A549 (cell line): ENCODE results near the gene SPHK1. TPM values are rescaled to one million over a fixed set of nuclear protein-coding genes. Genes with fewer than 3 reads are reported as not detected.

Source experiments
- ATAC-seq, 2 experiments: fragments of 200-7000 bp in 1 of 2; fragments of >200 bp in 1 of 2; cut with Nextera tagmentation in 1 of 2; cut with Tn5 transposase in 1 of 2; 3 replicates each; pipeline versions ENCODE4 v1.8.0 to v1.9.1; 2018 to 2020; ENCODE audit warnings: mild to moderate bottlenecking in 1 of 2, moderate library complexity in 1 of 2
- CTCF ChIA-PET: fragments of 300-600 bp; sonication (Branson Sonifier 250); formaldehyde crosslinking; extraction: SDS; loops from one replicate; lab custom pipeline; 2021; ENCODE audit warnings: antibody characterized with exemption, inconsistent platforms; lab: Yijun Ruan, JAX
- POLR2A ChIA-PET: fragments of 350-600 bp; formaldehyde crosslinking; extraction: SDS; loops from one replicate; lab custom pipeline; 2021; ENCODE audit warnings: antibody characterized with exemption, inconsistent platforms; lab: Yijun Ruan, JAX
- DNase-seq, 2 experiments: peaks; one replicate each; pipeline versions ENCODE4 v3.0.0 to v3.0.0-alpha.2; 2011 to 2016; ENCODE audit warnings: low read depth in 1 of 2, low spot score in 1 of 2
- FAIRE-seq: peaks from 2 replicates; lab custom pipeline; 2011; peaks lifted over from hg19 to GRCh38; lab: Jason Lieb, UNC
- H3K27ac ChIP-seq, 2 experiments: fragments of >200 bp; sonication (Bioruptor Twin); formaldehyde crosslinking; 3 replicates each; pipeline ENCODE4 v1.5.1; 2016 to 2017
- H3K4me1 ChIP-seq: fragments of >200 bp; sonication (Bioruptor Twin); formaldehyde crosslinking; 3 replicates; pipeline ENCODE4 v1.6.1; 2016
- H3K4me2 ChIP-seq: fragments of >200 bp; sonication (Bioruptor Twin); formaldehyde crosslinking; 3 replicates; pipeline ENCODE4 v1.6.1; 2016
- H3K4me3 ChIP-seq: fragments of >200 bp; sonication (Bioruptor Twin); formaldehyde crosslinking; 3 replicates; pipeline ENCODE4 v1.5.1; 2016
- H3K9me3 ChIP-seq: fragments of >200 bp; sonication (Bioruptor Twin); formaldehyde crosslinking; 3 replicates; pipeline ENCODE4 v1.6.1; 2016
- CBX8 ChIP-seq: fragments of 200-600 bp; sonication (generic); IDR thresholded peaks from 2 replicates; pipeline ENCODE4 v1.6.1; 2016
- CTCF ChIP-seq: fragments of >200 bp; sonication (Bioruptor Twin); formaldehyde crosslinking; IDR thresholded peaks from 3 replicates; pipeline ENCODE4 v1.5.1; 2016
- EHF ChIP-seq: fragments of 250-450 bp; sonication (Bioruptor Pico); IDR thresholded peaks from 2 replicates; pipeline ENCODE4 v1.5.0; 2020; ENCODE audit warnings: mild to moderate bottlenecking
- ESRRA ChIP-seq: fragments of 150-350 bp; IDR thresholded peaks from 2 replicates; pipeline ENCODE4 v1.6.1; 2014; ENCODE audit warnings: mild to moderate bottlenecking, low read length, borderline replicate concordance
- FOSL2 ChIP-seq, 2 experiments: fragments of 450-650 bp in 1 of 2; fragments of >200 bp in 1 of 2; sonication (Bioruptor Twin) in 1 of 2; formaldehyde crosslinking; IDR thresholded peaks; 2 replicates each; pipeline versions ENCODE4 v1.5.0 to v1.6.1; 2016 to 2020; ENCODE audit warnings: mild to moderate bottlenecking in 1 of 2, moderate library complexity in 1 of 2
- FOXS1 ChIP-seq: fragments of 250-450 bp; sonication (Bioruptor Pico); IDR thresholded peaks from 2 replicates; pipeline ENCODE4 v1.5.0; 2020; ENCODE audit warnings: mild to moderate bottlenecking, moderate library complexity
- GATA3 ChIP-seq: IDR thresholded peaks from 2 replicates; pipeline ENCODE4 v1.6.1; 2012; ENCODE audit warnings: borderline replicate concordance
- HOXB13 ChIP-seq: fragments of 250-450 bp; sonication (Bioruptor Pico); IDR thresholded peaks from 2 replicates; pipeline ENCODE4 v1.5.0; 2020; ENCODE audit warnings: low read depth, mild to moderate bottlenecking, moderate library complexity
- HOXB5 ChIP-seq: fragments of 250-450 bp; sonication (Bioruptor Pico); IDR thresholded peaks from 2 replicates; pipeline ENCODE4 v1.5.0; 2020; ENCODE audit warnings: mild to moderate bottlenecking, moderate library complexity
- JUN ChIP-seq, 2 experiments: fragments of >200 bp; sonication (Bioruptor Twin); formaldehyde crosslinking; IDR thresholded peaks; 2 replicates in 1 of 2; 3 replicates in 1 of 2; pipeline ENCODE4 v1.6.1; 2016 to 2017
- JUNB ChIP-seq: fragments of >200 bp; sonication (Bioruptor Twin); formaldehyde crosslinking; IDR thresholded peaks from 2 replicates; pipeline ENCODE4 v1.6.1; 2016
- KDM5A ChIP-seq: fragments of 200-600 bp; sonication (generic); IDR thresholded peaks from 2 replicates; pipeline ENCODE4 v1.6.1; 2016; ENCODE audit warnings: antibody characterized with exemption, mild to moderate bottlenecking
- MAFK ChIP-seq: fragments of 450-650 bp; IDR thresholded peaks from 2 replicates; pipeline ENCODE4 v1.6.1; 2014; ENCODE audit not compliant: partially characterized antibody
- MYC ChIP-seq: IDR thresholded peaks from 2 replicates; pipeline ENCODE4 v1.6.1; 2012; ENCODE audit warnings: mild to moderate bottlenecking, inconsistent platforms, low read length, improper control_type of control experiment, borderline replicate concordance
- NPAS2 ChIP-seq: fragments of 250-450 bp; sonication (Bioruptor Pico); IDR thresholded peaks from 2 replicates; pipeline ENCODE4 v1.8.0; 2022; ENCODE audit warnings: mild to moderate bottlenecking, moderate library complexity, borderline replicate concordance
- NR3C1 ChIP-seq: fragments of >200 bp; sonication (Bioruptor Twin); formaldehyde crosslinking; IDR thresholded peaks from 3 replicates; pipeline ENCODE4 v1.6.1; 2017
- PHF8 ChIP-seq: fragments of 200-600 bp; sonication (generic); IDR thresholded peaks from 2 replicates; pipeline ENCODE4 v1.6.1; 2016; ENCODE audit warnings: low read depth, mild to moderate bottlenecking, antibody characterized with exemption, moderate library complexity, borderline replicate concordance
- RAD21 ChIP-seq, 2 experiments: fragments of >200 bp in 1 of 2; sonication (Bioruptor Twin) in 1 of 2; formaldehyde crosslinking in 1 of 2; IDR thresholded peaks in 1 of 2; conservative IDR thresholded peaks in 1 of 2; 2 replicates in 1 of 2; 3 replicates in 1 of 2; pipeline ENCODE4 v1.6.1; 2012 to 2018; ENCODE audit warnings: inconsistent platforms in 1 of 2
- RARB ChIP-seq: fragments of 250-450 bp; sonication (Bioruptor Pico); IDR thresholded peaks from 2 replicates; pipeline ENCODE4 v1.8.0; 2021; ENCODE audit warnings: mild to moderate bottlenecking, moderate library complexity
- SMC3 ChIP-seq: fragments of >200 bp; sonication (Bioruptor Twin); formaldehyde crosslinking; IDR thresholded peaks from 3 replicates; pipeline ENCODE4 v1.6.1; 2018; ENCODE audit warnings: inconsistent platforms
- SREBF2 ChIP-seq: fragments of 450-650 bp; IDR thresholded peaks from 2 replicates; pipeline ENCODE4 v1.6.1; 2014; ENCODE audit warnings: mild to moderate bottlenecking, moderate library complexity
- ZC3H11A ChIP-seq: fragments of 450-650 bp; IDR thresholded peaks from 2 replicates; pipeline ENCODE4 v1.6.1; 2014; ENCODE audit warnings: antibody characterized with exemption, mild to moderate bottlenecking
- ZFP36 ChIP-seq: fragments of 450-650 bp; IDR thresholded peaks from 2 replicates; pipeline ENCODE4 v1.6.1; 2014; ENCODE audit warnings: borderline replicate concordance; ENCODE audit not compliant: partially characterized antibody
- WGBS: methylation state at CpG from one replicate; pipeline ENCODE4 v1.1.6; 2017; ENCODE audit errors: missing lambda C conversion rate; 5-methylcytosine and 5-hydroxymethylcytosine counted together
- polyA plus RNA-seq, 4 experiments: library from polyadenylated mRNA; depleted of rRNA in 3 of 4; stranded (reverse); fragments of >200 nt; fragmentation: RNase III in 1 of 4; extraction: RNeasy Plus Mini Kit Qiagen cat#74134 plus additional on column Dnase treatment in 1 of 4; gene quantifications; 2 replicates in 3 of 4; 3 replicates in 1 of 4; pipeline ENCODE4 v1.2.3, GENCODE V29; 2011 to 2017
- TF ChIP-seq, protein P1 (sequence below): fragments of 250-450 bp; sonication (Bioruptor Pico); IDR thresholded peaks from 2 replicates; pipeline ENCODE4 v1.5.0; 2020; ENCODE audit warnings: low read depth, mild to moderate bottlenecking, moderate library complexity

Gene SPHK1
- polyA plus RNA-seq, 2 of the 4 experiments (the other 2 are of a cell fraction): 4.6 to 14.9 TPM

GRCh38 chr17:76414334-76415295, 30.2 kb downstream of the SPHK1 start (continued):
- TF ChIP-seq CTCF: no peak
- no peak for TF ChIP-seq RARB (CRISPR knock-in tag)
- TF ChIP-seq NR3C1: no peak
- no peak for TF ChIP-seq JUN (IDR thresholded peaks at IDR 0.05)
- TF ChIP-seq MAFK: no peak
- no peak for TF ChIP-seq ZC3H11A

DNA sequence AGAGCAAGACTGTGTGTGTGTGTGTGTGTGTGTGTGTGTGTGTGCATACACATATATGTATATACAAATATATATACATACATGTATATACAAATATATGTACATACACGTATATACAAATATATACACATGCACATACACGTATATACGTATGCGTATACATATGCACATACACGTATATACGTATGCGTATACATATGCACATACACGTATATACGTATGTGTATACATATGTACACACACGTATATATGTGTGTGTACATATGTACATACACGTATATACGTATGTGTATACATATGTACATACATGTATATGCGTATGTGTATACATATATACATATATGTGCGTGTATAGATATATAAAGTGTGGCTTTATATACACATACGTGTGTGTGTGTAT, 31.4 kb downstream of the SPHK1 start:
- TF ChIP-seq ESRRA (no peak), RAD21 (conservative IDR thresholded peaks at IDR 0.05 in 1 of 2, IDR thresholded peaks at IDR 0.05 in 1 of 2) (no peak), SREBF2 (no peak), SMC3 (no peak), MYC (no peak), FOSL2 (IDR thresholded peaks at IDR 0.05) (no peak), FOSL2 (CRISPR knock-in tag; IDR thresholded peaks at IDR 0.05) (no peak), NPAS2 (CRISPR knock-in tag) (no peak), KDM5A (no peak), ZFP36 (no peak), GATA3 (no peak), HOXB13 (CRISPR knock-in tag) (no peak), HOXB5 (CRISPR knock-in tag) (no peak), PHF8 (no peak), NR3C1 (no peak), JUNB (no peak), ZC3H11A (no peak), FOXS1 (no peak), EHF (no peak), CBX8 (no peak)
- TF ChIP-seq, protein P1, sequence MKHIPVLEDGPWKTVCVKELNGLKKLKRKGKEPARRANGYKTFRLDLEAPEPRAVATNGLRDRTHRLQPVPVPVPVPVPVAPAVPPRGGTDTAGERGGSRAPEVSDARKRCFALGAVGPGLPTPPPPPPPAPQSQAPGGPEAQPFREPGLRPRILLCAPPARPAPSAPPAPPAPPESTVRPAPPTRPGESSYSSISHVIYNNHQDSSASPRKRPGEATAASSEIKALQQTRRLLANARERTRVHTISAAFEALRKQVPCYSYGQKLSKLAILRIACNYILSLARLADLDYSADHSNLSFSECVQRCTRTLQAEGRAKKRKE (CRISPR knock-in tag): no peak
- TF ChIP-seq, all 56 proteins: peak for 0
- H3K27ac ChIP-seq: no peak overlapping the region
- no peak overlapping the region for H3K4me2 ChIP-seq
- CTCF ChIA-PET: interaction anchor here (1.4 to 43.2 kb wide), 4 partner anchors 7 to 117 kb away, joined by 3 to 1107 read pairs (median 1094); partner anchors contain the start of genes AANAT, SPHK1 and UBE2O
- WGBS: 90% methylated on average over 15 of the region's 15 CpGs
- POLR2A ChIA-PET: no interaction called here
- no peak overlapping the region for H3K4me3 ChIP-seq
- DNase-seq: no peak
- no peak for ATAC-seq
- no peaks in the 10 kb centered on the region for H3K9me3 ChIP-seq
- FAIRE-seq: peak; percentile 32
- no peaks in the 10 kb centered on the region for H3K4me1 ChIP-seq
